UCSD-AML1 (cell line): ENCODE data around the gene SPECC1L.

Source experiments
- DNase-seq: peaks from one replicate; lab custom pipeline; 2025; ENCODE audit not compliant: unreplicated experiment; lab: John Stamatoyannopoulos, UW

Gene SPECC1L

DNA sequence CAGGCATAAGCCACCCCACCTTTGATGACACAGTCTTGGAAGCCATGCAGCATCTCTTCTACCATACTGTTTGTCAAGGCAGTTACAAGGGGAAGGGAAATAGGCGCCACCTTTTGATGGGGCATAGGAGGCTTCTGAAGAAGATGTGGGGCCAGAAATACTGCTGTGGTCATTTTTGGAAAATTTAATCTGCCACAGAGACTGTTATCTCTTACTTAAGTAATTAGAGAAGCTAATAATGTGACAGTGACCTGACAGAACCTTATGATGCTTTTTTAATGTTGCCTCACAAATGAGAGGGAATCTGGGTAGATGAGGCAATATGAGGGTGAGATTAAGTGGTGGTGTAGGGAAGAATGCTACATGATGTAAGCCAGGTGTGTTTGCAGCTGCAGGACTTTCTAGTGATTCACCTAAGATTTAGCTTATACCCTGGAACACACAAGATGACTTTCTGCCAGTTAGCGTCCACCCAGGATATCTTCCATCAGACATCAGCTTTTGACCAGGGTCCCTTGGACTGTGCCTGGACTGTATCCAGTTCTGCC lies 122.5 kb downstream of the SPECC1L start:
- no peak for DNase-seq

DNA sequence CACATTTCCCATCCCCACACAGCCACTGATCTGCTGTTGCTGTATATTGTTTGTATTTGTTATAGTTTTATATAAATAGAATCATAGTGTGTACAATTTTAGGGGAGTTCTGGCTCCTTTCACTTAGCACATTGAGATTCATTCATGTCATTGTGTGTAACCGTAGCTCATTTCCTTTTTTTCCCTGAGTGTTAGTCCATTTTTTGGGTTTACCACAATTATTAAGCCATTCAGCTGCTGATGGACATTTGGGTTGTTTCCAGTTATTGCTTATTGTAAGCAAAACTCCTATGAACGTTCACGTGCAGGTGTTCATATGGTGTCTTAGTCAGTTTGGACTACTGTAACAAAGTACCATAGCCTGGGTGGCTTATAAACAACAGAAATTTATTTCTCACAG lies 123.2 kb downstream of the SPECC1L start:
- no peak for DNase-seq

DNA sequence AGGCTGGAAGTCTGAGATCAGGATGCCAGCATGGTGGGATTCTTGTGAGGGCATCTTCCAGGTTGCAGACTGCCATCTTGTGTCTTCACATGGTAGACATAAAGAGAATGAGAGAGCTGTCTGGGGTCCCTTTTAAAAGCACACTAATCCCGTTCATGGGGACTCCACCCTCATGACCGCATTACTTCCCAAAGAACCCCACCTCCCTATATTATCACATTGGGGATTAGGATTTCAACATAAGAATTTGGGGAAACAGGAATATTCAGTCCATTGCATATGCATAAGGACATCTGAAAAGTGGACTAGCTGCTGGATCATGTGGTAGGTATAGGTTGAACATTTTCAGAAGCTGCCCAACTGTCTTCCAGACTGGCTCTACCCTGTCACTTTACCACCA lies 123.6 kb downstream of the SPECC1L start:
- DNase-seq: no peak

DNA sequence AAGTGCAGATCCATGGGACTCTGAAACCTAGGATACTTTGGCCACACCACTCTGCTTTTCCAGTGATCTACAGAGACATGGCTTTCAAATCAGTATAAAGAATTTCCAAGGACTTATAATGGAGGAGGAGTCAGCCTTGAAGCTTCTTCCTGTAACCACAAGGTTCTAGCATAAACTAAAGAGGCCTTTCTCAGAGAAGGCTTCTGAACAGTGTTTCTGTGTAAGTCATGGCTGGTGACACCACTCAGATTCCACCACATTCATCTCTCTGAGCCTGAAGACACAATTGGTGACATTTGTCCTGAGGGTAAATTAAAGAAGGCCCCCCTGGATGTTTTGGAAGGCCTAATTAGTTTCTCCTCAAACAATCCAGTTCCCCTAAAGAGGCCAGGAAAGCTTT lies 127.8 kb downstream of the SPECC1L start:
- no peak for DNase-seq

DNA sequence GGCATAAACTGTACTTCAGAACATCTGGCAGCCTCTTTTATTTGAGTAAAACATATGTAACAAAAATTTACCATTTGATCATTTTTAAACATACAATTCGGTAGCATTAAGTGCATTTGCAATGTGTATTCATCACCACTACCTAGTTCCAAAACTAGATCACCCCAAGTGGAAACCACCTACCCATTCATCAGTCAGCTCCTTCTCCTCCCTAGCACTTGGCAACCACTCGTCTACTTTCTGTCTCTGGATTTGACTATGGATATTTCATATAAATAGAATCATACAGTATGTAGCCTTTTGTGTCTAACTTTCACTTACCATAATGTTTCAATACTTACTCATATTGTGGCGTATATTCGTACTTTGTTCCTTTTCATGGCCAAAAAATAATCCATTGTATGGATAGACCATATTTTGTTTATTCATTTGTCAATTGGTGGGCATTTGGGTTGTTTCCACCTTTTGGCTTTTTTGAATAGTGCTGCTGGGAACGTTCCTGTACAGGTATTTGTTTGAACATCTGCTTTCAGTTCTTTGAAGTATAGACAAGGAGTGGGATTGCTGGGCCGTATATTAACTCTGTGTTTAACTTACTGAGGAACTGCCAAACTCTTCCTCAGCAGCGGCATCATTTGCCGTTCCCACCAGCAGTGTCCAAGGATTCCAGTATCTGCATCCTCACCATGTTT lies 129.5 kb downstream of the SPECC1L start:
- no peak for DNase-seq

DNA sequence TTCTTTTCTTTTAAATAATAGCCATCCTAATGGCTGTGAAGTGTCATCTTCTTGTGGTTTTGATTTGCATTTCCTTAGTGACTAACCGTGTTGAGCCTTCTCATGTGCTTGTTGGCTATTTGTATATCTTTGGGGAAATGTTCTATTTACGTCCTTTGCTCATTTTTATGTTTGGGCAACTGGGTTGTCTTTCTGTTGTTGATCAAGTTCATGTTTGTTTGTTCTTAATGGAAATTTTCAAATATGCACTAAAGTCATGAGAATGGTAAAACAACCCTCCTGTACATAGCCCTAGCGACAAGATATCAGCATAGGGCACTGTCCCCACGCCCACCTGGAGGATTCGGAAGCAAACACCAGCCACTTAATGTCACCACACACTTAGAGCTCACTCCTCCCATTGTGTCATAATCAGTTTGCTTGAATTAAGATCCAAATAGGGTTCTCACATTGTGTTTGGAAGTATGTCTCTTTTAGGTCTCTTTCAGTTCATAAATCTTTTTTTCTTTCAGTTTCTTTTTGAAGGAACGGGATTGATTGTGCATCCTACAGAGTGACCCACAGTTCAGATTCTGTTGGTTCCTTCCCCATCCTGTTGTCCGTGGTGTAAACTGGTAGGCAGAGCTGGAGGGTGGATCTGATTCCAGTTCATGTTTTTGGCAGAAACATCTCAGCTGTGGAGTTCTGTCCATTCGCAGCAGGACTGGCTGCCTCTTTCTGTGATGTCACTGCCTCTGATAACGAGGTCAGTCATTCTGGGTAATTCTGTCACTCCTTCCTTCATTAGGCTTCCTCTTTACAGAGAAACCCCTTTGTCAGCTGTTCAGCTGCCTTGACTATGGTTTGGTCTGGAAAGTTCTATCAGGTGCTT lies 130.3 kb downstream of the SPECC1L start:
- DNase-seq: no peak

DNA sequence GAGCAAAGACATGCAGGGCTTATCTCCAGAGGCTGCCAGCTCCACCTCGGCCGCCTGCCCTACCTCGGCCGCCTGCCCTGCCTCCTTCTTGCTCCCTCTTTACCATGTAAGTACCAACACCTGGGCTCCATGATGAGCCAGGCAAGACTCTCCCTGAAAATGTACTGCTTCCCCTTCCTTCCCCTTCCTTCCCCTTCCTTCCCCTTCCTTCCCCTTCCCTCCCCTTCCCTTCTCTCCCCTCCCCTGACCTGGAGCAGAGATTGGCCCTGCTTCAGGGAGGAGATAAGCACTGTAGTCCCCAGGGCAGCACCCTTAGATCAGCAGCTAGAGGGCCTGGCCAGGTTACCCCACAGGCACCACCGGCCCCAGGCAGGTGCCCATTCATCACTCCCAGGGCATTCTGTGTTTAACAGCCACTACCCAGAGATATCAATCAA lies 131.3 kb downstream of the SPECC1L start:
- no peak for DNase-seq

DNA sequence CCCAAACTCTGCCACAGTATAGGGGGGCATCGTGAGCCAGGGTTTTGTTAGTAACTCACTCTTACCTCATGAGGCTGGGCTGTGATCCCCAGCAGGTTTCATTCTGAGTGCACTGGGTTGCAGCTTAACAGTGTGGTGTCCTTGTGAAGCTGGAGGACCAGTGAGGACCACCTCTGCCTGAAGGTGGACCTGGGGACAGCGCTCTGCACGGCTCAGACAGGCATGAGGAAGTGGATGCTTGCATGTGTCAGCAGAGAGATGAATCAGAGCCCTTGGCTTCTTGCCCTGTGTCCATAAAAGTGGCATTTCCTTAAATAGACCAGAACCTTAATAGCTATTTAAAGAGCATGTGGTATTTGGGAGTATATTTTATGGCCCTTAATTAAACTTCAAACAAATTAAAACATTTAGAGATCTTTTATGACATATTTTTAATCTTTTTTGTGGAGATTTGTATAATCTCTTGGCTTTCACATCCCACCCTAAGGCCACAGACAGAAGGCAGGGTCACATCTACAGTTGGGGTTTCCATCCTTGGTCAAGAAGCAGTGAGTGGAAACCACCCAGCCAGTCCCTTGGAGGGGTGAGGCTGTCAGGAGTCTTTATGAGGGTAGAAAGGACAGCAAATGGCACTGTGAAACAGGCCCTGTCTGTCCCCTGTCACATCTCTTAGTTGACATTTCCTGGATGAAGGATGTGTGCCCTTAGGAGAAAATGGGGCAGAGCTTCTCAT lies 132.0 kb downstream of the SPECC1L start:
- DNase-seq: no peak

DNA sequence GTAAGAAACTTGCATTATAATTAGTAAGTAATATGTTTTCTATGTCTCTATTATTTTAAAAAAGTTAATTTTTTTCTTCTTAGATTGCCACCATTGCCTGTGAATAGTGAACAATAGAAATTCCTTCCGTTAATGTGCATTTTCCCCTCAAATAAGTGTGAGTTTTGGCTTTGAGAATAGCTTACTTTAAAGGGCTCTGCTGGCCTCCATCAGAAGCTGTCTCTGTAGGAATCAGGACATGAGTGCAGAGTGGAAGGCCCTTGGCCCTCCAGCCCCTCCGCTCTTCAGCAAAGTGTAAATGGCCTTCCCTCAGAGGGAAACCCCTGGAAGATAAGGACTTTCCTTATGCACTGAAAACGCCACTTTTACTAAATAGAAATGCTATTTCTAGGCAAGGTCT lies 132.7 kb downstream of the SPECC1L start:
- DNase-seq: no peak

DNA sequence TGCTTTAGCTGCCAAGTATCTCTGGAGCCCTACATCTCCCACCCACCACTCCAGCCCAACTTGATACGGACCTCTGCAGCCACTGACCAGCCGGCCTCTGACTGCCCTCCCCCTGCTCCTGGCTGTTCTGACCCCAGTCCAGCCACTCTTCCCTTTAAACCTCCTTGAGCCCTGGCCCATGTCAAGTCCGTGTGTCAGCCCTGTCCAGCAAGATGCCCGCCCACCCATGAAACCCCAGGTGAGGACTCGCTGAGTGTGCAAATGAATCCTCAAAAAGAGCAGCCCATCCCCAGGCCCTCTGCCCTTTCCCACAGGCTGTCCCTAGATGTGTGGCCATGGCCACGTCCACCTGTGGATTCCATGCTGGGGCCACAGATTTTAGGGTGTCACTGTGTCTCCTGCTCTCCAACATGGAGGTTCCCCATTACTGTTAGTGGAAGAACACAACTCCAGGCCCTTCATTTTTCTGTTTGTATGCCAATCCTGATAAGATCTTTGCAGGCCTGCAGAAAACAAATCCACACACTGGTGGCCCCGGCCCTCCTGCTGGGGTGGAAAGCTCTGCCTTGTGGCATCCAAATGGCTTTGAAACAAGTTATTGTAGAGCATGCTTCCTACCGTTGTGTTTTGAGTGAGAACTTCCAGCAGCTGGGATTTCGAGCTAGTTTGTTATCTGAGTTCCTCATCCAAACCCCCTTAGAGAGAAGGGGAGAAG lies 134.1 kb downstream of the SPECC1L start:
- DNase-seq: no peak

DNA sequence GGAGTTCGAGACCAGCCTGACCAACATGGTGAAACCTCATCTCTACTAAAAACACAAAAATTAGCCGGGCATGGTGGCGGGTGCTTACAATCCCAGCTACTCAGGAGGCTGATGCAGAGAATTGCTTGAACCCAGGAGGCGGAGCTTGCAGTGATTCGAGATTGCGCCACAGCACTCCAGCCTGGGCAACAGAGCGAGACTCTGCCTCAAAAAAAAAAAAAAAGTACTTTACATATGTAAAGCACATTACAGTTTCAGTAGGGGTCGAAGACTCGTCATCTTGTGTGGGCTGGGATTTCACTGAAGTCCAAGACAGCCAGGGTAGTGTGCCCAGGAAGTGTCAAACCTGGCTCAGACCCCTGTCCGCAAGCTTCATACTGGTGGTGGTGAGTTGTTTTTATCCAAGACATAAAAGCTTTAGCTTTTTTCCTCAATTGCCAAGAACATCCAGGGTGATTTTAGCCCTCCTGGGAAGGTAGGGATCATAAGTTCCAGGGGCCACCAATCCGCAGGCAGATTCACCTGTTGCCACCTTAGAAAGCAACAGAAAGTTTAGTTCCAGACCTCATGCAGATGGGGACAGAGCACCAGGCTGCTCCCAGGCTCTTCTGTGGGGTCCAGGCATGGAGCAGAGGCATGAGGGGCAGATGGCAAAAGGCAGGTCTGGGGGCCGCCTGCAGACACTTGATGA lies 135.1 kb downstream of the SPECC1L start:
- no peak for DNase-seq

DNA sequence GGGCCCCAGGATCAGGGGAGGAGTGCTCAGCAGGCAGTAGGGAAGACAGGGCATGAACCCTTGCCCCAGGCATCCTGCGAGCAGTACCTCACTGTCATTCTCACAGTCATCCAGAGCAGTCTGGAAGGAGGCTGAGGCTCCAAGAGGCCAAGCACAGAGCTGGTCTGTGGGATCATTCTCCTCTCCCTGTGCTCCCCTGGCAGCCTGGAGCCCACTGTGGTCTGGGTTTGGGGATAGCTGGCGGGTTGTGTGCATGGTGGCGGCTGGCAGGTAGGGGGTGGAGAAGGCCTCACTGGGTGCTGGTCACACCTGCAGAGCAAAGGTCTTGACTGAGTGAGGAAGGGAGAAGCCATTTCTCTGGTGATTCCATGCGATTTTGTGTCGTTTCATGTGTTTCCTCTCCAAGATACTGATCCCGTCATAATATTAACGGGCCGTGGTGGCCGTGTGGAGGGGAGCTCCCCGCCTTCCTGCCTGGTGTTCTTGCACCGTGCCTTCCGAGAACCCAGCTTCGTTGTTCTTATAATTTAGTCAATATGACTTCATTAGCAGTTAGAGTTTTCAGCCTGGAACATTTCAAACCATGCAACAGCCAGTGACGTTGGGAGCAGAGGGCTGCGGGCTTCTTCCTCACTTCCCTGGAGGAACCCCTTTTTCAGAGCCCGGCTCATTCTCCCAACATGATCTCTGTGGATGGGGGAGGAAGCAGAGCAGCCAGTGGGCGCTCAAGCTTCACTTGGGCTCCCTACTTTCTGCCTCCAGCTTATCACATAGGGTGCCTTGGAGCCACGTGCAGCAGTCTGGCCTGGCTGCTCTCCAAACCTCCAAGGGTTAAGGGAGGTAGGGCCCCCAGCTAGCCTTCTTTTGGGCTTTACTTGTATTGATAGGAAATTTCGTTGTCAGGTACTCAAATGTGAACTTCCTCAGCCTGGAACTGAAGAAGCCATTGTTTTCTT lies 136.0 kb downstream of the SPECC1L start:
- no peak for DNase-seq

DNA sequence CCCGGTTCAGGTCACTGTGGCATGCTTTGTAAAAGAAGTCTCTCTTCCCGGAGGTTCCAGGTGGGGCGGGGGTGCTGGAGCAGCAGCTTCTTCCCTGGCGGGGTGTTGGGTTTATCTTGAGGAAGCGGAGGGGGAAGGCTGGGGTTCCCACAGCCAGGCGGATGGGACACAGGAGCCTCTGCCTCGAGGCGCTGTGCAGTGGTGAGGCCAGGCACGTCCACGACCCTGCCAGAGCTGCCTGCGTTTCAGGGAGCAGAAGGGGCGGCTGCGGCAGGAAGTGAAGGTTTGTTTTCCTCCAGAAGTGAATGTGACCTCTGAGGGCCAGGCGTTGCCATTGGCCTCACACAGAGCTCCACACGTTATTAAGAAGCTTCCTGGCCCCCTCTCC lies 136.6 kb downstream of the SPECC1L start:
- no peak for DNase-seq

DNA sequence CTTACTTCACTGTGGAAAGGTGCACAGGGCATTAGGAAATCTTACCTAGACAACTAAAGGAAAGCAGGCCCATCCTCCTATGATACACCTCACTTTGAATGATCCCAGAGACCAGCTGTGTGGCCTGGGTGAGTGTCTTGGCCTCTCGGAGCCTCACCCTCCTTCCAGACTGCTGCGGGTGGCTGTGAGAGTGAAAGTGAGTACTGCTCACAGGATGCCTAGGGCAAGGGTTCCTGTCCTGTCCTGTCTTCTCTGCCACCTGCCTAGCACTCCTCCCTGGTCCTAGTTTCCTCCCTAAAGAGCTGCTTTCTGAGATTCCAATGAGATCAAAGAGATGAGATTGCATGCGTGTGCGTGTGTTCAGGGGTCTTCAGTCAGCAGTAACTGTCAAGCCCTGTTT lies 137.3 kb downstream of the SPECC1L start:
- DNase-seq: no peak

DNA sequence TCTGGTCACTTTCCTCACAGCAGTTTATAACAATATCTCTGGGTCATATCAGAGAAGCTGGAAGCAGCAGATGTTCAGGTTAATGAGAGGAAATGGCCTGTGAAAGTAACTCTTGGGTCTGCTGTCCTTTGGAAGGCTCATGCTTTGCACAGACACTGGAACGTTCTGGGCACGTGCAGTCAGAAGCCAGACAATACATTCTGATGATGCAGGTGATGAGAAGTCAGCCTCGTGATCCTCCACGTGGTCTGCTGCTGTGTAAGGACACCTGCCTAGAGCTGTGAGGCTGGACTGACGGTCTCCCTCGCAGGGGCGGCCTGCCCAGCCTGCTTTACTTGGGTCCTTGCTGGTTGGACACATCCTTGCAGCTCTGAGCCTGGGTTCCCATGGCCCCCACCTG lies 138.0 kb downstream of the SPECC1L start:
- DNase-seq: no peak

DNA sequence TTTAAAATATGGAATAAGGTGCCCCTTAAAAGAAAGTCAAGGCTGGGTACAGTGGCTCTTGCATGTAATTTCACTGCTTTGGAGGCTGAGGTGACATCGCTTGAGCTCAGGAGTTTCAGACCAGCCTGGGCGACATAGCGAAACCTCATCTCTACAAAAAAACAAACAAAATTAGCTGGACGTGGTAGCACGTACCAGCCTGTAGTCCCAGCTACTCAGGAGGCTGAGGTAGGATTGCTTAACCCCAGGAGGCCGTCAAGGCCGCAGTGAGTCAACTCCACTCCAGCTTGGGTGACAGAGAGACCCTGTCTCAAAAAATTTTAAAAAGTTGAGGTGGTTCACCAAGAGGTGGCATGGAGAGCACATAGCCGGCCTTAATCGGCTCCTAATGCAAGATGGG lies 139.1 kb downstream of the SPECC1L start:
- no peak for DNase-seq

DNA sequence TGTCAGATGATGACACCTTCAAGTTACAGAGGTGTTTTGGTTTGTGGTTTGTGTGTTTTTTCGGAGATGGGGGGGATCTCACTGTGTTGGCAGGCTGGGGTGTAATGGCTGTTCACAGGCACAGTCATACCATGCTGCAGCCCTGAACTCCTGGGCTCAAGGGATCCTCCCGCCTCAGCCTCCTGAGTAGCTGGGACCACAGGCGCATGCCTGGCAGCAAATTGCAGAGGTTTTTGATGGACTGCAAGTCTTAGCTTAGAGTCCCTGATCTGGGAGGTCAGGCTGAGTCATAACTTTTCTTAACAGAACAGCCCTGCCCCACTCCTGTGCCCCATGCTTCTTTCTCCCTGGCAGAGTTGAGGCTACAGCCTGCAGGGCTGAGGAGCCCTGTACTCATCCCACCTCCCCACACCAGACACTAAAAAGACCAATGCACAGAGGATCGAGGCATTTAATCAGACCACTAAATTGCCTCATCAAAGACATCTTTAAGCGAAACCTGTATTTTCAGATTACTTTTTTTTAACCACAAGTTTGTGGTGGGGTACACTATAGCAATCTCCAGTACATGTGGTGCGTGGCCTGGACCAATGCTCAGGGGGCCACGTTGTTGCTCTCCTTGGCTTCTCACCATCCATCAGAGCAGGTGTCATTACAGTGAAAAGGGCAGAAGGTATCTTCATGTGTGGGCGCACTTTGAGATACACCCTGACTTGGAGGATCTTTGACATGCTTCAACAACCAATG lies 139.7 kb downstream of the SPECC1L start:
- DNase-seq: no peak

DNA sequence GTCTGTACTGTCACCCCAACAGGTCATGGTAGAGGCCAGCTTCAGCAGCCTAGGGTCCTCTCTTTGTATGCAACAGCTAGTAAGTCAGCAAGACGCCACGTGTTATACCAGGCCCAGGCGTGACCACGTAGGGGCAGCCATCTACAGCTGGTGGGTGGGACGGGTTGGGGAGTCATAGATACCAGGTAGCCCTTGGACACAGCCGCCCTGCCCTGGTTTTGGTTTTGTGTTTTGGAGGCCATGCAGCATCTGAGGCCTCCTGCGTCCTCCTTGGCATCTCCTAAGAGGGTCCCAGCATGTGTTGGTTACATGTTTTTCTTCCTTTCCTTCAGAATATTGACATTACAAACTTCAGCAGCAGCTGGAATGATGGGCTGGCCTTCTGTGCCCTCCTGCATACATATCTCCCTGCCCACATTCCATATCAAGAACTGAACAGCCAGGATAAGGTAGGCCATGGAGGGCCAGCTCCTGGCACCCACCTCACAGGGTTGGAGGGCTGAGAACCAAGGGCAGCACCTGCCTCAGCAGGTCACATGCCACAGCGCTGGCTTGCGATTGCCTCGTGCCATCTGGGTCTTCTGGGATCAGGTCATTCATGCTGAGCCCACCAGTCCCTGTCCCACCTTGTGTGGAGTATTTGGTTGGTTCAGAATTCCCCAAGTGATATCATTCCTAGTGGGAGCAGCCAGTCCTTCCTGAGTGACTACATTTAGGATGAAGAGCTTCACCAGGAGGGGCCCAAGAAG lies 140.8 kb downstream of the SPECC1L start:
- no peak for DNase-seq
